Activated CD4-positive, alpha-beta T cell treated with anti-CD3 and anti-CD28 coated beads, Interleukin-10, Interleukin-2, amounts not matched to agents 100 ng/mL and 50 ng/mL, durations not matched to agents 16 hours and 8 hours (primary cell): ENCODE measurements around the gene TBC1D9B.

Experiments used
- DNase-seq: peaks from one replicate; pipeline ENCODE4 v3.0.0-alpha.2; 2020

Gene TBC1D9B

GRCh38 chr5:179819296-179820126 is 88.2 kb downstream of the TBC1D9B start:
- peak; percentile 62 for DNase-seq

- DNase-seq = peak; percentile 94
Observed at GRCh38 chr5:179818746-179819295, 88.9 kb downstream of the TBC1D9B start.

DNA sequence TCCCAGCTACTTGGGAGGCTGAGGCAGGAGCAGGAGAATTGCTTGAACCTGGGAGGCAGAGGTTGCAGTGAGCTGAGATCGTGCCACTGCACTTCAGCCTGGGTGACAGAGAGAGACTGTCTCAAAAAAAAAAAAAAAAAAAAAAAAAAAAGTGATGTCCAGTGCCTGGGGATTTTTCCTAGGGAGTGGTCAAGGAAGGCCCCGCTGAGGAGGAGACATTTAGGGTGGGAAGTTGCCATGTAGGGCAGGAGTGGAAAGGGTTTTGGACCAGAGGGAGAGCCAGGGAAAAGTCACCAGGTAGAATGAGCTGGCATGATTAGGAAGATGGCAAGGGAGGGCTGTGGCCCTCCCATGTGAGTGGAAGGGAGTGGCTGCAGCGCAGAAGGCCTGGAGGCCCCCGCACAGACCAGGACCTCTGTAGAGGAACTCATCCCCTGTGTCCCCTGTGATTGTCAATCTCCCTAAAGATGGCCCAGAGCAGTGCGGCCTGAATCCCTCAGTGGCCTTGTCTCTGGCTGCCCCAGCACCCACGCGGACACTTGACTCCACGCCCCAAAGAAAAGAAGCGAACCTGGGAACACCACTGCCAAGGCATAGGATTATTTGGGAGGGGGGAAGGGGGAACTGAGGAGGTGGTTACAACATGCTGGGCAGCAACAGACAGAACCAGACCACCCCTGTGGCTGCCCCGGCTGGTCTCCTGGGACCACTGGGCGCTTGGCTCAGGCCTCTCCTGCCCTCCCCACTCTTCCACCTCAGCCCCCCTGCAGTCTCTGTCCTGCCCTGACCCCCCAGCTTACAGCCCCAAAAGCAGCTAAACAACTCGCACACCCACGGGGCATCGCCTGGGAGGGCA is 89.6 kb downstream of the TBC1D9B start:
- no peak for DNase-seq

DNA sequence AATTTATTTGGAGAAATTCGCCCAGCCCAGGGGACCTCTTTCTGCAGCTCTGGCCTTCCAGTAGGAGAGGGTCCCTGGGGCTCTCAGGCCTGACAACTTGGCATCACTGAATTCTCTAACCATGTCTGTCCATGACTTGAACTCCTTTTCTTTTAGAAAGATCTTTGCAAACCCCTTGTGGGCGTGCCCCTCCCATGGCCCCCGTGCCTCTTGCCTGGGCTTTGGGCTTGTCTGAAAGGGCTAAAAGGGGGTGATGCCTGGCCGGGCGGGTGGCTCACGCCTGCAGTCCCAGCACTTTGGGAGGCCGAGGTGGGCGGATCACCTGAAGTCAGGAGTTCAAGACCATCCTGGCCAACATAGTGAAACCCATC is 90.2 kb downstream of the TBC1D9B start:
- DNase-seq = no peak

GRCh38 chr5:179816796-179817469 is 90.8 kb downstream of the TBC1D9B start:
- no peak for DNase-seq

DNA sequence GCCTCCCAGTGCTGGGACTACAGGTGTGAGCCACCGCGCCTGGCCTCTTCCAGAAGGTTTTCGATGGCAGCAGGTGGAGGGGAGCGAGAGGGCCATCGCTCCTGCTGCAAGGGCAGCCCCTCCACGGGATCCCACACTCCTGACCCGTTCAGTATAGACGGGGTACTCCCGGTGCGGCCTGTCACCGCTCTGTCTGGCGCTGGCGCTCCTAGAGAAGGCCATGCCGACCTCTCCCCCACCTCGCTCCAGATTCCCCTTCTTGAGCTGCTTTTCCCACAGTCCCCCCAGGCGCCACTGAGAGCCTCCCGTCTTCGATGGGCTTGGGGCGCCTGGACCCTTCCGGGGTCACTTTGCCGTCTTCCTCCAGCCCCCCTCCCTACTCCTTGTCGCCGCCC is 91.3 kb downstream of the TBC1D9B start:
- DNase-seq = no peak

DNA sequence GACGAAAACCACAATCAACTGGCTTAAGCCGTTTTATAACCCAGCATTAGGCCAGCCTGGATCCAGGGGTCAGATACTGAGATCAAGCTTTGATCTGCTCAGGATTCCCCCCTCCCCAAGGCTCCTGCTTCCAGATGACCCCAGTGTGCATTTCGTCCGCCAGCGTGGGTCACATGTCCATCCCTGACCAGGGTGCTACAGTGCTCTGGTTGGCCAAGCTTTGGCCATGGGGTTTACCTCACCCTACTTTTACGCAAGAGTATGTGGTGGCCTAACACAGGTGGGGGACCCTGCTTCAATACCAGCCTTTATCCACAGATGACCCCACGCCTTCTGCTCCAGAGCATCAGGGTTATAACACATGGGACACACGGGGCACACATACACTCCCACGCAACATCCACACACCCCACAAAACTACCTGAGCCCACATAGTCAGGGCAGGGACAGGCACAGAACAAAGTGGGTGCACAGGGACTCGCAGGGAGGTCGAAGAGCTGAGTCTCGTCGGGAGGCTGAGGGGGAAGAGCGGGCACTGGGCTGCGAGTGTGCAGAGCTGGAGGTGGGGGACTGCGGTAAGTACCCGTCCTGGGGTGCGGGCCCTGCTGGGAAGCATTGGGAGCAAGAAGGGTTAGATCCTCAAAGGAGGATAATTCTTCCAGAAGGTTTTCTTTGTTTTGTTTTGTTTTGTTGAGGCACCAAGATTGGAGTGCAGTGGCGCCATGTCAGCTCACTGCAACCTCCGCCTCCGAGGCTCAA is 92.0 kb downstream of the TBC1D9B start:
- DNase-seq = no peak

DNA sequence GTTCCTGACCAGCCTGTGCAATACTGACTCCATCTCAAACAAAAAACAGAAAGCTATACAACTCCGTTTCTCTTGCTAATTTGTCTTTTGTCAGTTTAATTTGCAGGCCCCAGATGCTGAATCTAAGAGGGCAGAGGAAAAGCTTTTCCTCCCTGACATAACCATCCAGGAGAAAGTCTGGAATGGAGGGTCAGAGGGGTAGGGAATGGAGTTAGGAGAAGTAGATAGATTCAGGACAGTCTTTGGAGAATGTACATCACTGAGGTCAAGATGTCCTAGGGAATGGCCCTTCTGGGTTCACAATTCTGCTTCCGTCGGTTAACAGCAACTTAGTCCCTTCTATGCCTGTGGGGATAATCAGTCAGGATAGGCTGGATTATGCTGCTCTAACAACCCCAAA is 93.6 kb downstream of the TBC1D9B start:
- no peak for DNase-seq

DNA sequence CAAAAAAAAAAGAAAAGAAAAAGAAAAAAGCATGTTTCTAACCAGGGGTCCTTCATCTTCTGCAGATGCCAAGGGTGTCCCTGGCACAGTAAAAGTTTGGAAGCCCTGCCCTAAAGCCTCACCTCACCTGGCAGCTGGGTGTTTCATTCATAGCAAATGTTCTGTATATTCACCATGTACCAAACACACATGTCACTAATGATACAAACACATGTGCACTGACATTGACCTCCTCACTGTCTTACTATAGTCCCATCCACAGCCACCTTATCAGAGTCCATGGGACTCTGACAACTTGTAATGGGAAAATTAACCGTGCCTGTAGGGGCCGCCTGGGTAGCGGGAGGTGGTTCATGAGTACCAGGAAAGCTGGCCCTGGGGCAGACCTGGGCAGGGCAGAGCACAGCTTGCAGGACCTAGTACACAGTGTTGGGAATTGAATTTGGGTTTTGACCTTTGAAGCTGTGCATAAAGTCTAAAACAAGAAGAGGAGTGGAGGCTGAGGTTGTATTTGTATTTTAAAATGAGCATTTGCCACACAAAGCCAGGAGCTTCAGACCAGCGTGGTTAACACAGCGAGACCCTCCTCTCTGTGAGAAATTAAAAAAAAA is 94.6 kb downstream of the TBC1D9B start:
- no peak for DNase-seq

DNA sequence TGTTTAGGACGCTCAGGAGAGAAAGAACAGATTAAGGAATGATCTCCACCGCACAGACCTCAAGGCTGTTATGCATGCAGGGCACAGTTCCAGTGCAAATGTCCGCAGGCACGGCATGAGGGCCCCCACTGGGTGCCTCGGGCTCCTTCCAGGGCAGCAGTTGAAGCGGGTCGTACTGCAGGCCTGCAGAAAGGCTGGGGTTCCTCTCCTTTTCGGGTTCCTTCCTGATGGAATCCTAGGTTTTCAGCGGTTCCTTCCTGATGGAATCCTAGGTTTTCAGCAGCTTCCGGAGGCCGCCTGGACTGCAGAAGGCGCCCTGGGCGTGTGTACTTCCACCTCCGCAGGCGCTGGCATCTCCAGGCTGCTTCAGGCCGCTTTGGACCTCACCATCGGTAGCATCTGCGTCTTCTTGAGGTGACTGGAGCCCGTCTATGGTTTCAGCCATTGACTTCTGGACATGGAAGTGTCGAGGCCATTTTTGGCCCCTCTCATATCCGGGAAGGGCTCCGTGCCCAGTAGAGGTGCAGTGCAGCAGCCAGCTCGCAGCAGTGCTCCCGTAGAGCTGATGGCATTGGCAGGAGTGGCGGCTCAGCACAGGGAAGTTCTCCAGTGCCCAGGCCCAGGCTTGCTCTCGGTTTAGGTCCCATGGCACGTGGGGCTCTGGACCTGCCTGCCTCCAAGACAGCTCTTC is 95.4 kb downstream of the TBC1D9B start:
- DNase-seq = no peak
